ENCODE measurements around the gene DPYSL4. TPM values are rescaled to one million over a fixed set of nuclear protein-coding genes. Genes with fewer than 3 reads are reported as not detected.
"Not testable (repeated sequence)": the region's sequence is repeated elsewhere in the genome, so short reads cannot be mapped to it uniquely, and the experiment has no call there.

DPYSL4 gene
- total and polyA plus RNA-seq, 2 experiments from 2014 or later: 10.6 to 23.9 TPM

DNA sequence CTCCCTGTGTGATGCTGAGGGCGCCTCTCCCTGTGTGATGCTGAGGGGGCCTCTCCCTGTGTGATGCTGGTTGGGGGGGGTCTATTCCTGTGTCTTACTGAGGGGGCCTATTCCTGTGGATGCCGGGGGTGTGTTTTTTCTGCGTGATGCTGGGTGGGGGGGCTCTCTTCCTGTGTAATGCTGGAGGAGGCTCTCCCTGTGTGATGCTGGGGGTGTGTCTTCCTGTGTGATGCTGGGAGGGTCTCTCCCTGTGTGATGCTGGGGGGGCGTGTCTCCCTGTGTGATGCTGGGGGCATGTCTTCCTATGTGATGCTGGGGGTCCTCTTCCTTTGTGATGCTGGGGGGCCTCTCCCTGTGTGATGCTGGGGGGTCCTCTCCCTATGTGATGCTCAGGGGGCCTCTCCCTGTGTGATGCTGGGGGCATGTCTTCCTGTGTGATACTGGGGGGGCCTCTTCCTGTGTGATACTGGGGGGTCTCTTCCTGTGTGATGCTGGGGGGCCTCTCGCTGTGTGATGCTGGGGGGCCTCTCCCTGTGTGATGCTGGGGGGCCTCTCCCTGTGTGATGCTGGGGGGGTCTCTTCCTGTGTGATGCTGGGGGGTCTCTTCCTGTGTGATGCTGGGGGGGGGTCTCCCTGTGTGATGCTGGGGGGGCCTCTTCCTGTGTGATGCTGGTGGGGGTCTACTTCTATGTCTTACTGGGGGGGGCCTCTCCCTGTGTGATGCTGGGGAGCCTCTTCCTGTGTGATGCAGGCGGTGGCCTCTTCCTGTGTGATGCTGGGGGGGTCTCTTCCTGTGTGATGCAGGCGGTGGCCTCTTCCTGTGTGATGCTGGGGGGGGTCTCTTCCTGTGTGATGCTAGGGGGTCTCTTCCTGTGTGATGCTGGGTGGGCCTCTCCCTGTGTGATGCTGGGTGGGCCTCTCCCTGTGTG lies 27.2 kb upstream of the DPYSL4 start:
- H3K27ac Mint-ChIP-seq: peak overlapping the region; percentile 65
- H3K79me2 ChIP-seq (replicated peaks; ENCODE audit: insufficient read depth); ATAC-seq; H3F3A ChIP-seq (replicated peaks; ENCODE audit: low read depth); H3K9me3 Mint-ChIP-seq; H3K36me3 ChIP-seq (ENCODE audit: insufficient read depth); H4K20me1 ChIP-seq (replicated peaks; ENCODE audit: insufficient read depth); H3K27me3 Mint-ChIP-seq (ENCODE audit: insufficient read depth, low read depth, poor library complexity); H3K27me3 ChIP-seq (ENCODE audit: insufficient read depth); H3K4me3 ChIP-seq; H2AFZ ChIP-seq; H3K36me3 Mint-ChIP-seq (ENCODE audit: low read depth); H3K27ac ChIP-seq (ENCODE audit: low read depth); H3K4me2 ChIP-seq; H3K9me2 ChIP-seq (ENCODE audit: insufficient read depth); H3K4me3 Mint-ChIP-seq: not testable (repeated sequence)
- DNase-seq (ENCODE audit: low spot score): peak; percentile 71
- H3K4me1 ChIP-seq (ENCODE audit: insufficient read depth): peaks cover 11% of the 10 kb centered on the region
- H3K4me1 Mint-ChIP-seq: peaks cover 34% of the 10 kb centered on the region

DNA sequence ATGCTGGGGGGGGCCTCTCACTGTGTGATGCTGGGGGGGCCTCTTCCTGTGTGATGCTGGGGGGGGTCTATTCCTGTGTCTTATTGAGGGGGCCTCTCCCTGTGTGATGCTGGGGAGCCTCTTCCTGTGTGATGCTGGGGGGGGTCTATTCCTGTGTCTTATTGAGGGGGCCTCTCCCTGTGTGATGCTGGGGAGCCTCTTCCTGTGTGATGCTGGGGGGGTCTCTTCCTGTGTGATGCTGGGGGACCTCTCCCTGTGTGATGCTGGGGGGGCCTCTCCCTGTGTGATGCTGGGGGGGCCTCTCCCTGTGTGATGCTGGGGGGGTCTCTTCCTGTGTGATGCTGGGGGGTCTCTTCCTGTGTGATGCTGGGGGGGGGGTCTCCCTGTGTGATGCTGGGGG lies 26.5 kb upstream of the DPYSL4 start:
- H3K4me3 Mint-ChIP-seq; H3F3A ChIP-seq (replicated peaks; ENCODE audit: low read depth); H3K27ac Mint-ChIP-seq; H4K20me1 ChIP-seq (replicated peaks; ENCODE audit: insufficient read depth); ATAC-seq; H3K27me3 Mint-ChIP-seq (ENCODE audit: insufficient read depth, low read depth, poor library complexity); H3K36me3 Mint-ChIP-seq (ENCODE audit: low read depth); H3K4me2 ChIP-seq; H3K4me3 ChIP-seq; H3K9me3 Mint-ChIP-seq; H3K79me2 ChIP-seq (replicated peaks; ENCODE audit: insufficient read depth); H3K27ac ChIP-seq (ENCODE audit: low read depth); H3K27me3 ChIP-seq (ENCODE audit: insufficient read depth); H2AFZ ChIP-seq; H3K36me3 ChIP-seq (ENCODE audit: insufficient read depth); H3K9me2 ChIP-seq (ENCODE audit: insufficient read depth); DNase-seq (ENCODE audit: low spot score): not testable (repeated sequence)
- peaks cover 35% of the 10 kb centered on the region for H3K4me1 Mint-ChIP-seq
- peaks cover 11% of the 10 kb centered on the region for H3K4me1 ChIP-seq (ENCODE audit: insufficient read depth)

DNA sequence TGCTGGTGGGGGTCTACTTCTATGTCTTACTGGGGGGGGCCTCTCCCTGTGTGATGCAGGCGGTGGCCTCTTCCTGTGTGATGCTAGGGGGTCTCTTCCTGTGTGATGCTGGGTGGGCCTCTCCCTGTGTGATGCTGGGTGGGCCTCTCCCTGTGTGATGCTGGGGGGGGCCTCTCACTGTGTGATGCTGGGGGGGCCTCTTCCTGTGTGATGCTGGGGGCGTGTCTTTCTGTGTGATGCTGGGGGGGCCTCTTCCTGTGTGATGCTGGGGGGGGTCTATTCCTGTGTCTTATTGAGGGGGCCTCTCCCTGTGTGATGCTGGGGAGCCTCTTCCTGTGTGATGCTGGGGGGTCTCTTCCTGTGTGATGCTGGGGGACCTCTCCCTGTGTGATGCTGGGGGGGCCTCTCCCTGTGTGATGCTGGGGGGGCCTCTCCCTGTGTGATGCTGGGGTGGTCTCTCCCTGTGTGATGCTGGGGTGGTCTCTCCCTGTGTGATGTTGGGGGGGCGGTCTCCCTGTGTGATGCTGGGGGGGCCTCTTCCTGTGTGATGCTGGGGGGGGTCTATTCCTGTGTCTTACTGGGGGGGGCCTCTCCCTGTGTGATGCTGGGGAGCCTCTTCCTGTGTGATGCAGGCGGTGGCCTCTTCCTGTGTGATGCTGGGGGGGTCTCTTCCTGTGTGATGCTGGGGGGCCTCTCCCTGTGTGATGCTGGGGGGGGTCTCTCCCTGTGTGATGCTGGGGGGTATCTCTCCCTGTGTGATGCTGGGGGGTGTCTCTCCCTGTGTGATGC lies 25.7 kb upstream of the DPYSL4 start:
- H3K27ac ChIP-seq (ENCODE audit: low read depth); DNase-seq (ENCODE audit: low spot score); H3F3A ChIP-seq (replicated peaks; ENCODE audit: low read depth); H3K36me3 ChIP-seq (ENCODE audit: insufficient read depth); H3K4me3 ChIP-seq; H3K27ac Mint-ChIP-seq; H4K20me1 ChIP-seq (replicated peaks; ENCODE audit: insufficient read depth); H3K36me3 Mint-ChIP-seq (ENCODE audit: low read depth); H3K27me3 ChIP-seq (ENCODE audit: insufficient read depth); H3K9me2 ChIP-seq (ENCODE audit: insufficient read depth); H2AFZ ChIP-seq; H3K4me2 ChIP-seq; H3K27me3 Mint-ChIP-seq (ENCODE audit: insufficient read depth, low read depth, poor library complexity); H3K79me2 ChIP-seq (replicated peaks; ENCODE audit: insufficient read depth); ATAC-seq; H3K4me3 Mint-ChIP-seq; H3K9me3 Mint-ChIP-seq: not testable (repeated sequence)
- H3K4me1 ChIP-seq (ENCODE audit: insufficient read depth): peaks cover 11% of the 10 kb centered on the region
- peaks cover 35% of the 10 kb centered on the region for H3K4me1 Mint-ChIP-seq

DNA sequence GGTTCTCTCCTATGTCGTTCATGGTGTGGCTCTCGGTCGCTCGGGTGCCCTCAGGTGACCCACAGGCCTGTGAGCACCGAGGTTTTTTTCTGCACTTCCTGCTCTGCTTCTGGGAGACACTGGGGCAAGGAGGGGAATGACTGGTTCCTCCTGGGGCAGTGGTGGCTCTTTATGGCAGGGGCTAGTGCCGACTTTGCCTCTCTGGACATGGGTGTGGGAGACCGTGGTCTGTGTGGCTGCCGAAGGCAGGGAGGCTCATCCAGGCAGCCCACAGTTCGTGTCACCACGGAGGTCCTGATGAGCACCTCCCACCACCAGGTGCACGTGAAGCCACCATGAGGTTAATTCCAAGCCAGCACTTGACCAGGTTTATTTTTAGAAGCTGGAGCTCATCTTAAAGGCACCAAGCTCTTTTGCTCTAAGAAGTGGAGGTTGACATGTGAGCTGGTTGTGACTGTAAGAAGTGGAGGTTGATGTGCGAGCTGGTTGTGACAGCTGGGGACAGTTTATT lies 24.7 kb upstream of the DPYSL4 start:
- no peaks in the 10 kb centered on the region for H3K36me3 ChIP-seq (ENCODE audit: insufficient read depth)
- H3K79me2 ChIP-seq (replicated peaks; ENCODE audit: insufficient read depth): no peaks in the 10 kb centered on the region
- no peak for ATAC-seq
- Mint-ChIP-seq H3K36me3 (ENCODE audit: low read depth) (no peaks in the 10 kb centered on the region), H3K4me1 (peaks cover 35% of the 10 kb centered on the region), H3K27ac (peak overlapping the region; percentile 85), H3K9me3 (peaks cover 5% of the 10 kb centered on the region; the same call in 1 of the 3 replicates), H3K4me3 (0 out of 3 replicates have a peak overlapping the region, but pooled peaks have one; percentile 39), H3K27me3 (ENCODE audit: insufficient read depth, low read depth, poor library complexity) (peaks cover 12% of the 10 kb centered on the region)
- H3F3A ChIP-seq (replicated peaks; ENCODE audit: low read depth): peaks cover 4% of the 10 kb centered on the region; the same call in 1 of the 2 replicates
- DNase-seq (ENCODE audit: low spot score): no peak
- no peaks in the 10 kb centered on the region for H4K20me1 ChIP-seq (replicated peaks; ENCODE audit: insufficient read depth)
- H3K27me3 ChIP-seq (ENCODE audit: insufficient read depth): no peaks in the 10 kb centered on the region
- no peak overlapping the region for H3K27ac ChIP-seq (ENCODE audit: low read depth)
- no peak overlapping the region for H3K4me2 ChIP-seq
- no peak overlapping the region for H2AFZ ChIP-seq
- no peaks in the 10 kb centered on the region; the same call in 1 of the 2 replicates for H3K9me2 ChIP-seq (ENCODE audit: insufficient read depth)
- no peak overlapping the region for H3K4me3 ChIP-seq
- H3K4me1 ChIP-seq (ENCODE audit: insufficient read depth): peaks cover 11% of the 10 kb centered on the region
- TF ChIP-seq STAT1 (IDR thresholded peaks at IDR 0.05; ENCODE audit: unreplicated experiment): no peak
- TF ChIP-seq, protein P1, sequence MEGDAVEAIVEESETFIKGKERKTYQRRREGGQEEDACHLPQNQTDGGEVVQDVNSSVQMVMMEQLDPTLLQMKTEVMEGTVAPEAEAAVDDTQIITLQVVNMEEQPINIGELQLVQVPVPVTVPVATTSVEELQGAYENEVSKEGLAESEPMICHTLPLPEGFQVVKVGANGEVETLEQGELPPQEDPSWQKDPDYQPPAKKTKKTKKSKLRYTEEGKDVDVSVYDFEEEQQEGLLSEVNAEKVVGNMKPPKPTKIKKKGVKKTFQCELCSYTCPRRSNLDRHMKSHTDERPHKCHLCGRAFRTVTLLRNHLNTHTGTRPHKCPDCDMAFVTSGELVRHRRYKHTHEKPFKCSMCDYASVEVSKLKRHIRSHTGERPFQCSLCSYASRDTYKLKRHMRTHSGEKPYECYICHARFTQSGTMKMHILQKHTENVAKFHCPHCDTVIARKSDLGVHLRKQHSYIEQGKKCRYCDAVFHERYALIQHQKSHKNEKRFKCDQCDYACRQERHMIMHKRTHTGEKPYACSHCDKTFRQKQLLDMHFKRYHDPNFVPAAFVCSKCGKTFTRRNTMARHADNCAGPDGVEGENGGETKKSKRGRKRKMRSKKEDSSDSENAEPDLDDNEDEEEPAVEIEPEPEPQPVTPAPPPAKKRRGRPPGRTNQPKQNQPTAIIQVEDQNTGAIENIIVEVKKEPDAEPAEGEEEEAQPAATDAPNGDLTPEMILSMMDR (conservative IDR thresholded peaks at IDR 0.05; ENCODE audit: low read depth in 2 of 2): no peak
- TF ChIP-seq, protein P2, sequence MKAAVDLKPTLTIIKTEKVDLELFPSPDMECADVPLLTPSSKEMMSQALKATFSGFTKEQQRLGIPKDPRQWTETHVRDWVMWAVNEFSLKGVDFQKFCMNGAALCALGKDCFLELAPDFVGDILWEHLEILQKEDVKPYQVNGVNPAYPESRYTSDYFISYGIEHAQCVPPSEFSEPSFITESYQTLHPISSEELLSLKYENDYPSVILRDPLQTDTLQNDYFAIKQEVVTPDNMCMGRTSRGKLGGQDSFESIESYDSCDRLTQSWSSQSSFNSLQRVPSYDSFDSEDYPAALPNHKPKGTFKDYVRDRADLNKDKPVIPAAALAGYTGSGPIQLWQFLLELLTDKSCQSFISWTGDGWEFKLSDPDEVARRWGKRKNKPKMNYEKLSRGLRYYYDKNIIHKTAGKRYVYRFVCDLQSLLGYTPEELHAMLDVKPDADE (IDR thresholded peaks at IDR 0.05): no peak
- TF ChIP-seq NANOG (IDR thresholded peaks at IDR 0.05; ENCODE audit: borderline replicate concordance): no peak

Measured in GM23338 (cell line).